BLaER1 treated with 17β-estradiol and CSF1 and Interleukin-3, amounts not matched to agents 10 nM and 100 nM (cell line): ENCODE results near the gene ATP2C2.
"Not testable (repeated sequence)": the region's sequence is repeated elsewhere in the genome, so short reads cannot be mapped to it uniquely, and the experiment has no call there.

Experiments
- H3K27ac ChIP-seq, 11 experiments: shearing (Covaris generic); formaldehyde crosslinking; 2 replicates each; pipeline ENCODE4 v1.8.1; 2022
- H3K27me3 ChIP-seq, 11 experiments: shearing (Covaris generic); formaldehyde crosslinking; 2 replicates each; pipeline ENCODE4 v1.8.1; 2022
- H3K36me3 ChIP-seq, 11 experiments: shearing (Covaris generic); formaldehyde crosslinking; 2 replicates each; pipeline ENCODE4 v1.8.1; 2022
- H3K4me1 ChIP-seq, 10 experiments: shearing (Covaris generic); formaldehyde crosslinking; 2 replicates each; pipeline ENCODE4 v1.8.1; 2022
- H3K4me2 ChIP-seq, 11 experiments: shearing (Covaris generic); formaldehyde crosslinking; 2 replicates each; pipeline ENCODE4 v1.8.1; 2022
- H3K4me3 ChIP-seq, 10 experiments: shearing (Covaris generic); formaldehyde crosslinking; 2 replicates each; pipeline ENCODE4 v1.8.1; 2022
- H3K9ac ChIP-seq, 11 experiments: shearing (Covaris generic); formaldehyde crosslinking; 2 replicates each; pipeline ENCODE4 v1.8.1; 2022
- H3K9me3 ChIP-seq, 11 experiments: shearing (Covaris generic); formaldehyde crosslinking; replicated peaks in 1 of 11; 2 replicates each; pipeline ENCODE4 v1.8.1; 2022
- H4K20me1 ChIP-seq, 11 experiments: shearing (Covaris generic); formaldehyde crosslinking; 2 replicates each; pipeline ENCODE4 v1.8.1; 2022
- Cebpa-rat ChIP-seq, 11 experiments: shearing (Covaris generic); IDR thresholded peaks; 2 replicates each; pipeline ENCODE4 v1.8.1; 2022

Gene ATP2C2

GRCh38 chr16:84392031-84392360, 23.7 kb downstream of the ATP2C2 start:
- Histone ChIP-seq H3K4me1 (peaks cover 17 to 66% (median 48%) of the 10 kb centered on the region in 10 experiments), H4K20me1 (no peaks in the 10 kb centered on the region), H3K36me3 (no peaks in the 10 kb centered on the region), H3K9me3 (peaks cover 0 to 7% (median 0%) of the 10 kb centered on the region in 11 experiments; a peak in 3 of 22 replicates), H3K27ac (peak overlapping the region in 1 of 11 experiments; percentile 69; a peak in 1 of 22 replicates), H3K9ac (no peak overlapping the region), H3K4me2 (peak overlapping the region in 10 of 11 experiments; percentile 45 to 91 (median 73); a peak in 17 of 22 replicates), H3K4me3 (no peak overlapping the region), H3K27me3 (no peaks in the 10 kb centered on the region)
- TF ChIP-seq Cebpa-rat (IDR thresholded peaks at IDR 0.05) = no peak

DNA sequence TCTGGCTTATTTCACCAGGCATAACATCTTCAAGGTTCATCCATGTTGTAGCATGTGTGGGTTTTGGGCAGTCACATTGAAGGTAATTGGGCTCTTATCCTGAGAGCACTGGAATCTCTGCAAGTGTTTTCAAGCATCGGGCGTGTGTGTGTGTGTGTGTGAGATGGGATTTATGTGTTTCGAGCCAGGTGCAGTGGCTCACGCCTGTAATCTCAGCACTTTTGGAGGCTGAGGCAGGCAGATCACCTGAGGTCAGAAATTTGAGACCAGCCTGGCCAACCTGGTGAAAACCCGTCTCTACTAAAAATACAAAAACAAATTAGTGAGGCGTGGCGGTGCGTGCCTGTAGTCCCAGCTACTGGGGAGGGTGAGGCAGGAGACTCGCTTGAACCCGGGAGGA, 27.7 kb downstream of the ATP2C2 start:
- not testable (repeated sequence) for H4K20me1 ChIP-seq, H3K4me3 ChIP-seq, H3K9ac ChIP-seq, H3K27me3 ChIP-seq, H3K9me3 ChIP-seq, H3K36me3 ChIP-seq
- Histone ChIP-seq H3K4me1 (peaks cover 16 to 71% (median 48%) of the 10 kb centered on the region in 10 experiments), H3K27ac (peak overlapping the region in 3 of 11 experiments; percentile 17 to 50 (median 44); a peak in 3 of 22 replicates), H3K4me2 (peak overlapping the region in 8 of 11 experiments; percentile 14 to 79 (median 66); a peak in 14 of 22 replicates)

DNA sequence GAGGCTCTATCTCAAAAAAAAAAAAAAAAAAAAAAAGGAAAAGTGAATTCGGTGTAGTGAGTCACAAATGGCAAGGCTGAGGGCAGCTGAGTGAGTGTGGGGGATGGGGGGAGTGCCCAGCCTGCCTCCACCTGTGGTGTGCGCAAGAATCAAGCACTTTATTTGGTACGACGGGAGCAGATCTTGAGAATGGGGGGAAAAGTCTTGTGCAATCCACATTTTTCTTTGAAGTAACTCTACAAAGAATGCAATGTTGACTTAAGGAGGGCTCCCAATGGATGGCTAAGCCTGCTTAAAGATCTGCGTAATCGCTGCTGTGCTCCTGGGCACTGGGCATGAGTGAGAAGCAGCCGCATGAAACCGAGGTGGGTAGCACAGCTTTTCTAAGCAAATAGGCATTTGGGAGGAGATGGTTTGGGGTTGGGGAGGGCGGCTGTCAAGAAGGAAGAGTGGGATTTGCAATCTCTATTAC, 28.2 kb downstream of the ATP2C2 start:
- no peaks in the 10 kb centered on the region for H4K20me1 ChIP-seq
- peaks cover 0 to 9% (median 0%) of the 10 kb centered on the region in 11 experiments; a peak in 4 of 22 replicates for H3K9me3 ChIP-seq
- peaks cover 11 to 66% (median 43%) of the 10 kb centered on the region in 10 experiments for H3K4me1 ChIP-seq
- H3K27me3 ChIP-seq = no peaks in the 10 kb centered on the region
- peak in 5 of 11 experiments; percentile 9 to 37 (median 26); a peak in 3 of 22 replicates for TF ChIP-seq Cebpa-rat (IDR thresholded peaks at IDR 0.05)
- peak overlapping the region in 9 of 11 experiments; percentile 14 to 79 (median 66); a peak in 15 of 22 replicates for H3K4me2 ChIP-seq
- H3K4me3 ChIP-seq = peak overlapping the region in 3 of 10 experiments; percentile 2 to 21 (median 9); a peak in 1 of 20 replicates
- H3K9ac ChIP-seq = no peak overlapping the region
- H3K27ac ChIP-seq = peak overlapping the region in 3 of 11 experiments; percentile 17 to 50 (median 44); a peak in 3 of 22 replicates
- no peaks in the 10 kb centered on the region for H3K36me3 ChIP-seq

- Histone ChIP-seq H3K27ac (no peak overlapping the region), H3K27me3 (no peaks in the 10 kb centered on the region), H3K4me1 (peaks cover 8 to 61% (median 38%) of the 10 kb centered on the region in 10 experiments; a peak in 19 of 20 replicates), H3K9ac (no peak overlapping the region), H3K4me3 (peak overlapping the region in 3 of 10 experiments; percentile 2 to 21 (median 9); a peak in 1 of 20 replicates), H3K9me3 (peaks cover 0 to 9% (median 0%) of the 10 kb centered on the region in 11 experiments; a peak in 4 of 22 replicates), H3K36me3 (no peaks in the 10 kb centered on the region), H4K20me1 (no peaks in the 10 kb centered on the region), H3K4me2 (peak overlapping the region in 7 of 11 experiments; percentile 45 to 79 (median 67); a peak in 14 of 22 replicates)
- no peak for TF ChIP-seq Cebpa-rat (IDR thresholded peaks at IDR 0.05)
These were observed 28.8 kb downstream of the ATP2C2 start for GRCh38 chr16:84397090-84397489.

DNA sequence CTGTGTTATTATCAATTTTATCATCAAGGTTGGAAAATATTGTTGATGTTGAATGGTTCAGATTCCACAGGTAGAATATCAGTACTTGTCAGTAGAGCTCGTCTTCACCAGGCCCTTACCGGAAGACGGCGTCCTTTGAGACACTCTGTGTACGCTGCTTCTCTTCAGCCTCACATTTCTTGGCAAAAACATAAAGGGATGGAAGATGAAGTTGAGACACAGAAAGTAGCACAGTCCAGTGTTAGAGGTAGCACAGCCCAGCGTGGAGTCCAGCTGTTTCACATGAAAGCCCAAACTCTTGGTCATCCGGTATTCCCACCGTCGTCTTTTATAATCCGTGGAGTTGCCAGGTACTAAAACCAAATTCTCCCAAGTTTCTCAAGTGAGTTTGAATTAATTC, 30.4 kb downstream of the ATP2C2 start:
- Histone ChIP-seq H3K4me2 (peak overlapping the region in 4 of 11 experiments; percentile 0 to 34 (median 29); a peak in 5 of 22 replicates), H3K4me1 (peaks cover 8 to 53% (median 32%) of the 10 kb centered on the region in 10 experiments; a peak in 19 of 20 replicates), H3K9me3 (peaks cover 0 to 9% (median 0%) of the 10 kb centered on the region in 11 experiments; a peak in 4 of 22 replicates), H3K27ac (no peak overlapping the region), H3K9ac (no peak overlapping the region), H4K20me1 (no peaks in the 10 kb centered on the region), H3K27me3 (no peaks in the 10 kb centered on the region), H3K4me3 (no peak overlapping the region), H3K36me3 (no peaks in the 10 kb centered on the region)
- TF ChIP-seq Cebpa-rat (IDR thresholded peaks at IDR 0.05) = no peak

- not testable (repeated sequence) for H3K9me3 ChIP-seq, H3K9ac ChIP-seq, H3K27me3 ChIP-seq, H4K20me1 ChIP-seq, H3K4me3 ChIP-seq, H3K36me3 ChIP-seq, H3K4me2 ChIP-seq, H3K27ac ChIP-seq
- peaks cover 7 to 46% (median 29%) of the 10 kb centered on the region in 10 experiments; a peak in 19 of 20 replicates for H3K4me1 ChIP-seq
These were observed 31.6 kb downstream of the ATP2C2 start for GRCh38 chr16:84399912-84400311.

- not testable (repeated sequence) for H3K27me3 ChIP-seq, H3K9ac ChIP-seq, H3K4me2 ChIP-seq, H3K36me3 ChIP-seq, H3K27ac ChIP-seq, H4K20me1 ChIP-seq, H3K9me3 ChIP-seq, H3K4me3 ChIP-seq
- peaks cover 2 to 31% (median 12%) of the 10 kb centered on the region in 10 experiments for H3K4me1 ChIP-seq
- TF ChIP-seq Cebpa-rat (IDR thresholded peaks at IDR 0.05) = peak in 1 of 11 experiments; percentile 18; a peak in 1 of 22 replicates
These were observed 35.1 kb downstream of the ATP2C2 start for GRCh38 chr16:84403435-84403834.

DNA sequence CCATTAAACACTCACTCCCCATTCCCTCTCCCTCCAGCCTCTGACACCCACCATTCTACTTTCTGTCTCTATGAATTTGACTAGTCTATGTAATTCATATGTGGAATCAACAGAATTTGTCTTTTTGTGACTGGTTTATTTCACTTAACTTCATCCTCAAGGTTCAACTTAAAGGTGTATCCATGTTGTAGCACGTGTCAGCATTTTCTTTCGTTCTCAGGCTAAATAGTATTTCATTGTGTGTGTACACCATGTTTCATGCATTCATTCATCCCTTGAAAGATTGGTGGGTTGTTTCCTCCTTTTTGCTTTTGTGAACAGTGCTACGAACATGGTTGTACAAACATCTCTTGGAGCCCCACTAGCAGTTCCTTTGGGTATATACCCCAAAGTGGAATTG, 36.0 kb downstream of the ATP2C2 start:
- Histone ChIP-seq H3K36me3 (no peaks in the 10 kb centered on the region), H3K4me2 (no peak overlapping the region), H3K27ac (no peak overlapping the region), H3K27me3 (no peaks in the 10 kb centered on the region), H3K9ac (no peak overlapping the region), H3K4me1 (peaks cover 11 to 31% (median 15%) of the 10 kb centered on the region in 10 experiments), H3K9me3 (peaks cover 0 to 3% (median 0%) of the 10 kb centered on the region in 11 experiments; a peak in 2 of 22 replicates), H4K20me1 (no peaks in the 10 kb centered on the region), H3K4me3 (no peak overlapping the region)
- TF ChIP-seq Cebpa-rat (IDR thresholded peaks at IDR 0.05) = no peak

- no peak overlapping the region for H3K4me3 ChIP-seq
- H3K4me2 ChIP-seq = no peak overlapping the region
- H3K9ac ChIP-seq = no peak overlapping the region
- H3K9me3 ChIP-seq = peaks cover 0 to 3% (median 0%) of the 10 kb centered on the region in 11 experiments; a peak in 2 of 22 replicates
- no peaks in the 10 kb centered on the region for H3K36me3 ChIP-seq
- no peak for TF ChIP-seq Cebpa-rat (IDR thresholded peaks at IDR 0.05)
- H4K20me1 ChIP-seq = no peaks in the 10 kb centered on the region
- H3K4me1 ChIP-seq = peaks cover 12 to 32% (median 15%) of the 10 kb centered on the region in 10 experiments
- H3K27ac ChIP-seq = no peak overlapping the region
- H3K27me3 ChIP-seq = no peaks in the 10 kb centered on the region
These were observed 36.8 kb downstream of the ATP2C2 start for GRCh38 chr16:84404936-84405639.
